Activated naive CD4-positive, alpha-beta T cell treated with anti-CD3 and anti-CD28 coated beads, Interleukin-2, amount 50 U/mL, for 72 hours (primary cell): ENCODE measurements around the gene RYR2. TPM values are rescaled to one million over a fixed set of nuclear protein-coding genes. Genes with fewer than 3 reads are reported as not detected.
A peak's percentile ranks its signal among the peaks of the same experiment; 100 is the strongest.
"Not testable (repeated sequence)": the region's sequence is repeated elsewhere in the genome, so short reads cannot be mapped to it uniquely, and the experiment has no call there.

Source experiments
- ATAC-seq, 2 donors: fragments of 150-1000 bp; cut with Tn5 transposase; 2 replicates each; pipeline ENCODE4 v1.10.0; 2021; ENCODE audit warnings: mild to moderate bottlenecking in 2 of 2, moderate library complexity in 2 of 2
- DNase-seq, 2 donors: peaks; one replicate each; pipeline ENCODE4 v3.0.0; 2021 to 2022; ENCODE audit warnings: low spot score in 2 of 2
- H3K27ac Mint-ChIP-seq, 2 donors: one replicate each; pipeline ENCODE4 v1.8.0; 2022; ENCODE audit warnings: mild to moderate bottlenecking in 2 of 2, mixed read lengths in 2 of 2
- H3K36me3 Mint-ChIP-seq, 2 donors: one replicate each; pipeline ENCODE4 v1.8.0; 2022; ENCODE audit warnings: mixed read lengths in 2 of 2
- H3K9me3 Mint-ChIP-seq, 2 donors: one replicate each; pipeline ENCODE4 v1.8.0; 2022; ENCODE audit warnings: mixed read lengths in 2 of 2
- total RNA-seq, 2 donors: library from RNA; stranded (reverse); gene quantifications; one replicate each; pipeline ENCODE4 v1.2.3, GENCODE V29; 2022

RYR2 gene
- total RNA-seq, 2 donors from 2014 or later, result not detected

DNA sequence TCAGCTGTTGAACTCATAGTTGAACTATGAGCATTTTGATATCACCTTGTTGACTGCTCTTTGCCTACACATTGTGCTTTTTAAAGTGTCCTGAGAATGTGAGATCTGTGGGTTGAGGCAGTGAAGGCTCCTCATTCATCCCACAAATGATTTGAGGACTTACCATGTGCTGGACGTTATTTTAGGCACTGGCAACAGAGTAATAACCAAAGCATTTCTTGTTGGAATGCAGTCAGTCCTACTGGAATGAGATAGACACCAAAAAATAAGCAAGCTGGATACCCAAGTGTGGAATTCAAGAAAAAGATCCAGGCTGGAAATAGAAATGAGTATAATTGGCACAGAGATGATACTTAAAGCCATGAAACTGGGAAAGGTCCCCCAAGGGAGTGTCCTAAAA is 775.3 kb downstream of the RYR2 start:
- no peak overlapping the region for H3K27ac Mint-ChIP-seq
- ATAC-seq, result no peak

GRCh38 chr1:237820634-237821033 is 778.6 kb downstream of the RYR2 start:
- not testable (repeated sequence) for H3K36me3 Mint-ChIP-seq, H3K27ac Mint-ChIP-seq, ATAC-seq

More for the DNA sequence above, 775.3 kb downstream of the RYR2 start:
- H3K9me3 Mint-ChIP-seq, result peaks cover 0 to 11% of the 10 kb centered on the region in 2 donors
- no peak for DNase-seq
- peaks cover 0 to 9% of the 10 kb centered on the region in 2 donors for H3K36me3 Mint-ChIP-seq

GRCh38 chr1:237832858-237833257 is 790.9 kb downstream of the RYR2 start:
- H3K36me3 Mint-ChIP-seq, result no peaks in the 10 kb centered on the region
- peaks cover 0 to 3% of the 10 kb centered on the region in 2 donors for H3K9me3 Mint-ChIP-seq
- DNase-seq (no peak), ATAC-seq (no peak)
- H3K27ac Mint-ChIP-seq, result no peak overlapping the region

More at GRCh38 chr1:237820634-237821033, 778.6 kb downstream of the RYR2 start:
- H3K9me3 Mint-ChIP-seq, result peaks cover 5 to 22% of the 10 kb centered on the region in 2 donors
- not testable (repeated sequence) for DNase-seq

DNA sequence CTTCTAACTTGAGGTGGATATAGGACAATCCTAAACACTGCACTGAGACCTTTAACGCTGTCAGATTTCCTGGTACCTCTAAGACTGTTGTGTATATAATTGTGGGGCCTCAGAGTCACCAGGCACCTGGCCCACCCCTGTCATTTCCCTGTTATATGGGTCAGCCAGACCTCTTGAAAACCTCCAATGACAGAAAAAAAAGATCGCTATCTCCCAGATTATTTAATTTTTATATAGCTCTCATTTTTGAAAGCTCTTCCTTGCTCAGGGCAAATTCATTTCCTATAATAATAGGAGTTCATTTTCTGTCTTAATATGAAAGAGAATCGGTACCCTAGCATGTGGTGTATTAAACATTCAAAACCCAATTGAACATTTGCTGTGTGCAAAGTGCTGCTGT is 792.1 kb downstream of the RYR2 start:
- DNase-seq (no peak), ATAC-seq (no peak)
- H3K27ac Mint-ChIP-seq, result no peak overlapping the region
- H3K9me3 Mint-ChIP-seq, result peaks cover 0 to 3% of the 10 kb centered on the region in 2 donors
- H3K36me3 Mint-ChIP-seq, result no peaks in the 10 kb centered on the region

DNA sequence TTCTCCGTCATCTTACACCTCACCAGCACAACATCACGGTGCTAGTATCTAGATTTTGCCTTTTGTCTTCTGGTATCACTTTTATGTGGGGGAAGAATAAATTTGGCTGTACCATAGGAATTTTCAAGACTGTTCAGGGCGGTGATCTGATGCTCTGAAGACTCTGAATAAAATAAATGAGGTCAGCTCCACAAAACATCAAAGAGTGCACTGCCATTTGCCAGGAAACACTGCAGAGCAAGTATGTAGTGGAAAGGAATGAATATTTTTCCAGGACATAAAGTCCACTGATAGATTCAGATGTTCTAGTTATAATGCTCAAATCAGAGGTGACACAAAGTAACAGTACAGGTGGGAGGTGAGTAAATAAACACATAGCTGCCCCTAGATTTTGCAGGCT is 792.5 kb downstream of the RYR2 start:
- Mint-ChIP-seq H3K36me3 (no peaks in the 10 kb centered on the region), H3K9me3 (peaks cover 0 to 6% of the 10 kb centered on the region in 2 donors), H3K27ac (no peak overlapping the region)
- ATAC-seq (no peak), DNase-seq (no peak)

DNA sequence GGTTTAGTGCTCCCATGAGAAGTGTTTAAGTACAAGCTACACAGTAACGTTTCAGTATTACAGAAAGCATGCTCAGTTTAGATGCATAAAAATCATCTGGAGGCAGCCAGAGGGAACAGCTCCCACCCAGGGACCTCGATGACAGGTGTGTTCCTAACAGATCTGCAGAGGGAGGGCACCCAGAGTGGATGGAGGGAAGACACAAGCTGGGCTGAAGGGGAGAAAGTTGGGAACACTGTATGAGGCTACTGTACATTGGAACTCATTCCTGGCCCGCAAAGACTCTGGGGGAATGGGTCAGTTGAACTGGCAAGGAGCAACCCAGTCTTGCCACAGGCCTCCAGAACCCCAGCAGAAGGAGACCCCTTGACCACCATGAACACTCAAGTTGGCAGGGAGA is 796.3 kb downstream of the RYR2 start:
- H3K27ac Mint-ChIP-seq, result no peak overlapping the region
- peaks cover 0 to 7% of the 10 kb centered on the region in 2 donors for H3K36me3 Mint-ChIP-seq
- peaks cover 6 to 20% of the 10 kb centered on the region in 2 donors for H3K9me3 Mint-ChIP-seq
- no peak for ATAC-seq
- DNase-seq, result no peak

DNA sequence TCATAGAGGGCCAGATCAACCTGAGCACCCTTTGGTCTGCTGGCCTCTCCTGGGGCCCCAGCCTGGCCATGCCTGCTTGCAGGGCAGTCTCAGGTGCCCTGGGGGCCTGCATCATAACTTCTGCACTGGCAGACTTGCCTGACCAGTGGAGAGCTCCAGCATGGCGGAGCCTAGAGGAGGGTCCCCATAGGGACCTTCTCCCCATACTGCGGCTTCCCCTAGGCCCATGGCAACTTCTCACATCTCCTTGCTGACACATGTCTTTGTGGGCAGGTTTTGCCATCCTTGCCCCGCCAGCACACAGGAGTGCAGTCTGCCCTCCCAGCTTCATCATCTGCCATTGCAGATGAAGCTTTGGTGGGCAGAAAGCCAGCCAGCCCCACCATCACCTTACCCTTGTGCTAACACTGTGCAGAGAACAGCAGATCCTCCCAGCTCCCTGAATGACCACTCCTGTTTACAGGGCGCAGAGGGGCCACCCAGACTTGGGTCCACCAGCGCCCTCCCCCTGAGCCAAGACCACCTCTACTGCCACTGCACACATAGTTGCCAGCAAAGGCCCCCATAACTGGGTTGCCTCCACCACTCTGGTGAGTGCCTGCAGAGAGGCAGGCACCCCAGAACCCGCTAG is 797.0 kb downstream of the RYR2 start:
- no peak overlapping the region for H3K27ac Mint-ChIP-seq
- DNase-seq (no peak), ATAC-seq (no peak)
- H3K36me3 Mint-ChIP-seq, result peaks cover 0 to 7% of the 10 kb centered on the region in 2 donors
- peaks cover 6 to 20% of the 10 kb centered on the region in 2 donors for H3K9me3 Mint-ChIP-seq

DNA sequence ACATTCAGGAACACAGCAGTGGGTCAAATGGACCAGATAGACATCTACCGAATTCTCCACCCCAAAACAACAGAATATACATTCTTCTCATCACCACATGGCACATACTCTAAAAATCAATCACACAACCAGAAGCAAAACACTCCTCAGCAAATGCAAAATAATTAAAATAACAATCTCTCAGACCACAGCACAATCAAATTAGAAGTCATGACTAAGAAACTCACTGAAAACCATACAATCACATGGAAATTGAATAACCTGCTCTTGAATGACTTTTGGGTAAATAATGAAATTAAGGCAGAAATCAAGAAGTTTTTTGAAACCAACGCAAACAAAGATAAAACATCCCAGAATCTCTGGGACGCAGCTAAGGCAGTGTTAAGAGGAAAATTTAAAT is 799.5 kb downstream of the RYR2 start:
- no peak overlapping the region for H3K27ac Mint-ChIP-seq
- H3K36me3 Mint-ChIP-seq, result peaks cover 0 to 7% of the 10 kb centered on the region in 2 donors
- no peak for ATAC-seq
- peaks cover 12 to 20% of the 10 kb centered on the region in 2 donors for H3K9me3 Mint-ChIP-seq
- no peak for DNase-seq

DNA sequence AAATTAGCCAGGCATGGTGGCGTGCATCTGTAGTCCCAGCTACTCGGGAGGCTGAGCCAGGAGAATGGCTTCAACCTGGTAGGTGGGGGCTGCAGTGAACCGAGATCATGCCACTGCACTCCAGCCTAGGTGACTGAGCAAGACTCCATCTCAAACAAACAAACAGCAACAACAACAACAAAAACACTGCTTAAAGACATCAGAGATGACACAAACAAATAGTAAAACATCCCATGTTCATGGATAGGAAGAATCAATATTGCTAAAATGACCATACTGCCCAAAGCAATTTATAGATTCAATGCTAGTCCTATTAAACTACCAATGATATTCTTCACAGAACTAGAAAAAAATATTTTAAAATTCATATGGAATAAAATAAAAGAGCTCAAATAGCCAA is 801.5 kb downstream of the RYR2 start:
- not testable (repeated sequence) for H3K27ac Mint-ChIP-seq, ATAC-seq, DNase-seq, H3K36me3 Mint-ChIP-seq
- peaks cover 17 to 20% of the 10 kb centered on the region in 2 donors for H3K9me3 Mint-ChIP-seq

GRCh38 chr1:237851210-237851845 is 809.3 kb downstream of the RYR2 start:
- no peak overlapping the region for H3K27ac Mint-ChIP-seq
- peaks cover 14 to 19% of the 10 kb centered on the region in 2 donors for H3K9me3 Mint-ChIP-seq
- ATAC-seq, result no peak
- DNase-seq, result peak in 1 of 2 donors; percentile 20
- H3K36me3 Mint-ChIP-seq, result no peaks in the 10 kb centered on the region

- no peak for ATAC-seq
- no peaks in the 10 kb centered on the region for H3K36me3 Mint-ChIP-seq
- H3K27ac Mint-ChIP-seq, result no peak overlapping the region
- DNase-seq, result no peak
- H3K9me3 Mint-ChIP-seq, result peaks cover 8 to 19% of the 10 kb centered on the region in 2 donors
Measured at GRCh38 chr1:237852342-237852741, 810.4 kb downstream of the RYR2 start.

DNA sequence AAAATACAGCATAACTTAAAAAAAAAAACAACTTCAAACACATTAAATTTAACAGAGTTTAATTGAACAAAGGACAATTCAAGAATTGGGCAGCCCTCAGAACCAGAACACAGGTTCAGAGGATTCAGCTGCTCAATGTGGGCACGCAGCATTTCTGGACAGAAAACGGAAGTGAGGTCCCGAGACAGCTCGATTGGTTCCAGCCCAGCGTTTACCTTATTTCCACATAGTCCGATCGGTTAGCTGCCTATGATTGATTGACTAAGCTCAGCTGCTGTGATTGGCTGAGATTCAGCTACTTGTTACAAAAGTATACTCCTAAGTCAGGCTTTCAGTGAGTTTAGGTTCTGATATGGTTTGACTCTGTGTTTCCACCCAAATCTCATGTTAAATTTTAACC is 815.5 kb downstream of the RYR2 start:
- H3K36me3 Mint-ChIP-seq, result no peaks in the 10 kb centered on the region
- DNase-seq, result no peak
- no peak for ATAC-seq
- H3K27ac Mint-ChIP-seq, result no peak overlapping the region
- H3K9me3 Mint-ChIP-seq, result peaks cover 5 to 13% of the 10 kb centered on the region in 2 donors

GRCh38 chr1:237858992-237859391 is 817.0 kb downstream of the RYR2 start:
- no peaks in the 10 kb centered on the region for H3K36me3 Mint-ChIP-seq
- peaks cover 4 to 5% of the 10 kb centered on the region in 2 donors for H3K9me3 Mint-ChIP-seq
- H3K27ac Mint-ChIP-seq, result no peak overlapping the region
- DNase-seq (no peak), ATAC-seq (no peak)

DNA sequence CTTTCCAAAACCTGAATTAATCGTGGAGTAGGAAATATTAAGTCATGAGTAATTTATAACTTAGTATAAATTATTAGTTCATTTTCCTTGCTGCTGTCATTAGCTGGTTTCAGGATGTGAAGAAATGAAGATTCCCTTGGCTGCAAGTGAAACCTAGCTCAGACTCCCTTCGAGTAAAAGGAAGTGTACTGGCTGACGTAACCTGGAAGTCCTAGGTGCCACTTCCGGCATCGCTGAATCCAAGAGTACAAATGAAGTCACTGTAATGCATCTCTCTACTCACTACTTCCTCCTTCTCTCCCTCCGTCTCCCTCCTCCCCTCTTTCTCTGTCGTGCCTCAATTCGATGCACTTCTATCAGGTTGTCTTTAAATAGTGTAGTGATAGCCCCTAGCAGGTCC is 820.0 kb downstream of the RYR2 start:
- H3K27ac Mint-ChIP-seq, result no peak overlapping the region
- ATAC-seq, result no peak
- DNase-seq, result no peak
- peaks cover 4 to 5% of the 10 kb centered on the region in 2 donors for H3K9me3 Mint-ChIP-seq
- peaks cover 0 to 5% of the 10 kb centered on the region in 2 donors for H3K36me3 Mint-ChIP-seq

GRCh38 chr1:237863234-237863633 is 821.2 kb downstream of the RYR2 start:
- ATAC-seq (no peak), DNase-seq (no peak)
- Mint-ChIP-seq H3K27ac (no peak overlapping the region), H3K36me3 (peaks cover 0 to 5% of the 10 kb centered on the region in 2 donors), H3K9me3 (peaks cover 0 to 5% of the 10 kb centered on the region in 2 donors)

GRCh38 chr1:237864338-237865244 is 822.6 kb downstream of the RYR2 start:
- Mint-ChIP-seq H3K27ac (peak overlapping the region in 1 of 2 donors; percentile 90), H3K9me3 (peaks cover 0 to 8% of the 10 kb centered on the region in 2 donors), H3K36me3 (peaks cover 0 to 5% of the 10 kb centered on the region in 2 donors)
- DNase-seq (peak in 1 of 2 donors; percentile 44), ATAC-seq (peak in 1 of 2 donors; percentile 70)

DNA sequence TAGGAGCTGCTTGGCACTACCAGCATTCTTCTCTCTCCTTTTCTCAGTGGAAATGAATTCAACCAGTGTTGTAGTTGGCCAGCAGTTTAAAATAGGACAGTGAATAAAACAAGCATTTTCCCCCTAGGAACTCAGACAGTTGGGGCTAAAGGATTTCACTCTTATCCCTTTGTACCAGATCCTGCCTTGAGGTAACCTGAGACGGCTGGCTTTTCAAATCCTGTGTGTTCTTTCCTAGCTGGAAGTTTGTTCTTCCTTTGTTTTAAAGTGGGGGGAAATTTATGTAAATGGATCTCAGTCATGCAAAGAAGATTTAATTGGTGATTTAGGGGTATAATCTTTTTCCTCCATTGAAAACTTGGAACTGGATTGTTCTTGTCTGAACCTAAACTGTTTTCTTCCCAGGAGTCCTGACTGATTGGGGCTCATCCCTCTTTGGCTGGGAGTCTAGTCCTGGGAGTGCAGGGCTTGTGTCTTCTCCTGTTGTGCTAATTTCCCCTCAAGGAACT is 825.5 kb downstream of the RYR2 start:
- Mint-ChIP-seq H3K36me3 (peaks cover 0 to 5% of the 10 kb centered on the region in 2 donors), H3K27ac (no peak overlapping the region), H3K9me3 (peaks cover 9 to 20% of the 10 kb centered on the region in 2 donors)
- ATAC-seq (no peak), DNase-seq (no peak)
